Measurements from ENCODE around the gene STRA6.

GRCh38 chr15:74209560-74209958 is 7.0 kb upstream of the STRA6 start:
- no peak for TF ChIP-seq POLR2A (IDR thresholded peaks at IDR 0.05; ENCODE audit: control extremely low read depth in 1 of 2, low read depth in 2 of 2, low read length in 2 of 2)
- no peak for TF ChIP-seq CTCF (IDR thresholded peaks at IDR 0.05; ENCODE audit: control extremely low read depth in 1 of 3, insufficient read depth in 1 of 3, low read depth in 1 of 3, low read length in 3 of 3)
- no peak for TF ChIP-seq EGR1 (IDR thresholded peaks at IDR 0.05; ENCODE audit: borderline replicate concordance, low read depth, low read length)
- no peak for TF ChIP-seq RAD21 (IDR thresholded peaks at IDR 0.05 in 1 of 2, conservative IDR thresholded peaks at IDR 0.05 in 1 of 2; ENCODE audit: low read depth in 2 of 2, low read length in 2 of 2)
- TF ChIP-seq CHD1 (IDR thresholded peaks at IDR 0.05; ENCODE audit: low read depth, low read length) = no peak
- no peak for TF ChIP-seq CHD2 (IDR thresholded peaks at IDR 0.05; ENCODE audit: low read length)
- TF ChIP-seq CTBP2 (IDR thresholded peaks at IDR 0.05; ENCODE audit: borderline replicate concordance, insufficient read depth, insufficient read length, low read length) = no peak
- TF ChIP-seq TBP (IDR thresholded peaks at IDR 0.05; ENCODE audit: low read depth, low read length) = no peak
- no peak for TF ChIP-seq MAX (IDR thresholded peaks at IDR 0.05)
- TF ChIP-seq HDAC2 (IDR thresholded peaks at IDR 0.05; ENCODE audit: borderline replicate concordance in 1 of 2, low read depth in 2 of 2, low read length in 2 of 2) = no peak

All from H1 (cell line).